Measurements from ENCODE around the gene EZR.

Gene EZR

DNA sequence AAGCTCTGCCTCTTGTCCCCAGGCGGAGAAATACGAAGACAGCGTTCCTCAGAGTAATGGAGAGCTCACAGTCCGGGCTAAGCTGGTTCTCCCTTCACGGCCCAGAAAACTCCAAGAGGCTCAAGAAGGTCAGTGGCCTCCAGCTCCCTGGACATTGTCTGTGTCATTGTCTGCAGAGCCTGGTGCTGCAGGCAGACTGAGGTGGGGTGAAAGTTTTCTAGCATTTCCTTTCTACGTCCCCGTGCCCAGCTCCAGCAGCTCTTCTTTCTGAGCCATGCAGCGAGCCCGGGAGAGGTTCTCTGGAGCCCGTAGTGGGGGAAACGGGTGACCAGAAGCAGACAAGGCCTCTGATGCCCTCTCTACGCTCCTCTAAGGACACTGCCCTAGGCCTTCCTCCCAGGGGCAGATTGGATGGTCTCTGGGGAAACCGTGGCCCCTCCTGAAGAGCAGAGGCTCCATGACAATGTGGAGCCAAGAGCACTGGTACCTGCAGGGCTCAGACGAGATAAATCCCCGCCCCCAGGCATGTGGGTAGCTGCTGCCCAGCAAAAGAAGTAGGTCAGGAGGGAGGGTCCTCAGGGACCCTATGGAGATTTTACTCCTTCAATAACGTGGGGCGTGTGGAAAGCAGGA, 58.4 kb downstream of the EZR start:
- no peak for DNase-seq (ENCODE audit: low read depth)

DNA sequence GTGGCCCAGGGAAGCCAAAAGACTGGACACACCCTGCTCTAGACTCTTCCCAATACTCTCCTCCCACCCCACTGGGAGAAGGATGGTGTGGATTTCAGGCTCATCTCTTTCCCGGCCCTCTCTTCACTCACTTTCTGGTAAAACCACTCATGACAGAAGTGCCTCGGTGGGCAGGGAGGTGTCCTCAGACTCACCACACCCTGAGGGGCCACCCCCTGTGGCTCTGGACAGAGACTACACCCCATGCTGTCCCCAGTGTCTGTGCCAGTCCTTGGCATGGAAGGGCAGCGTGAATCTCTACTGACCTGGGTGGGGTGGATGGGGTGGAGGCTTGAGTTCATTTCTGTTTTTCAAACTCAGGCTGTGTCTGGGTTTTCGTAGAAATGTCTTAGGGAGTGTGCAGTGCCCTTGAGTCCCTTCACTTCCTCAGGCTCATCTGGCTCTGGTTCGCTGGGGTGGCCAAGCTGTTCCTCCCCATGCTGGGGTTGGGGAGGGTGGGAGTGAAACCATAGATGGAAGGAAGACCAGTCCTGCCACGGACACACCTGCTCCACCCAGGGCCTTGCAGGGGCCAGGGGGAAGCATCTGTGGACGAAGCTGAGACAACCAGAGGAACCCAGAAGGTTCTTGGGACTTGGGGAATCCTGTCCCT, 59.1 kb downstream of the EZR start:
- no peak for DNase-seq (ENCODE audit: low read depth)

DNA sequence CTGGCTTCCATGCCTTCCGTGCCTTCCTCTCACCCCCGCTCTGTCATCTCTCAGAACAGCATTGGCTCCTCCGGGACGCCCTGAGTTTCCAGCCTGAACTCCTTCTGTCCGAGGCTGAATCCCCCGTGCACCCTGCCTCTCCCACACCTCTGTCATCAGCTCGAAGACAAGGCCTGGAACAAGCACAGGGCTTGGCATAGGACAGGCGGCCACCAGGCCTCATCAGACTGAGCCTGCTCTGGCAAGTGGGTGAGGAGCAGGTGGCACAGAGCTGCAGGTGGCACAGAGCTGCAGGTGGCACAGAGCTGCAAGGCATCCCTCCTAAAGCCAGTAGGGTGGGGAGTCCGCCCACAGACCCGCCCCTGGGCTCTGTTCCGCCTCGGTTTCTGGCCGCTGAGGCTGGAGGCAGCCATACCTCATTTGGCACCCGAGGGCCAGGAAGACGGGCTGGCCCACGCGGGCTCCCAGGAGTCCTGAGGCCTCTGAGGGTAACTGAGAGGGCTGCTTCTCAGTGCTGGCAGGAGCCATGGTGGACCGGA, 60.2 kb downstream of the EZR start:
- DNase-seq (ENCODE audit: low read depth): no peak

DNA sequence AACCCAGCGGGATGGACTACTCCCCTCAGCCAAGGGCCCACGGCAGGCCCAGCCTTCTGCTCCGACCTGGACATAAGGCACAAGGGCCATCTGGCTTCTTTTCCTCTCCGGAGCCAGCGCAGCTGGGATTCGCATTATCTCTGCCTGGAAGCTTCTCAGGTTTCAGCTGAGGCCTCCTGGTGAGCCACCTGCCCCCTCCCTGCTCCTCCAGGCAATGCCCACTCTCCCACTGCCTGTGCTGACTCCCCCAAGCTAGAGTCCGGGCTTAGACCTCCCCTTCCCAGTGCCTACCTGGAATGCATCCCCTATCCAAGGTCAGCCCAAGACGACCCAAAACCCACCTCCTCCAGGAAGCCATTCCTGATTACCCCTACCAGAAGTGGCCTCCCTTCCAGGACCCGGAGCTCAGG, 60.7 kb downstream of the EZR start:
- no peak for DNase-seq (ENCODE audit: low read depth)

DNA sequence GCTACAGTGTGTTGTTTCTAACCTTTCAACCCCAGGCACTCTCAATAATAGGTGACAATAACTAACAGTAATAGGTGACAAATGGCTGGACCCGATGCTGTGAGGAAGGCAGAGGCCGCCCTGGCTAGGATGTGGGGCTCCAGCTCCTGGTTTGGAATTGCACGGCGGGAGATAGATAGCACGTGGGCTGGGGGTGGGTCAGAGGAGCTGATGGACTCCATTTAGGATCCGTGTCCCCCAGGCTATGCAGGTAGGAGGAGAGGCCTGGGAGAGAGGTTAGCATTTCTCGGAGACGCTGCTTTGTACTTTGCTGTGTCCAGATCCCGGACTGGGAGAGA, 61.4 kb downstream of the EZR start:
- no peak for DNase-seq (ENCODE audit: low read depth)

DNA sequence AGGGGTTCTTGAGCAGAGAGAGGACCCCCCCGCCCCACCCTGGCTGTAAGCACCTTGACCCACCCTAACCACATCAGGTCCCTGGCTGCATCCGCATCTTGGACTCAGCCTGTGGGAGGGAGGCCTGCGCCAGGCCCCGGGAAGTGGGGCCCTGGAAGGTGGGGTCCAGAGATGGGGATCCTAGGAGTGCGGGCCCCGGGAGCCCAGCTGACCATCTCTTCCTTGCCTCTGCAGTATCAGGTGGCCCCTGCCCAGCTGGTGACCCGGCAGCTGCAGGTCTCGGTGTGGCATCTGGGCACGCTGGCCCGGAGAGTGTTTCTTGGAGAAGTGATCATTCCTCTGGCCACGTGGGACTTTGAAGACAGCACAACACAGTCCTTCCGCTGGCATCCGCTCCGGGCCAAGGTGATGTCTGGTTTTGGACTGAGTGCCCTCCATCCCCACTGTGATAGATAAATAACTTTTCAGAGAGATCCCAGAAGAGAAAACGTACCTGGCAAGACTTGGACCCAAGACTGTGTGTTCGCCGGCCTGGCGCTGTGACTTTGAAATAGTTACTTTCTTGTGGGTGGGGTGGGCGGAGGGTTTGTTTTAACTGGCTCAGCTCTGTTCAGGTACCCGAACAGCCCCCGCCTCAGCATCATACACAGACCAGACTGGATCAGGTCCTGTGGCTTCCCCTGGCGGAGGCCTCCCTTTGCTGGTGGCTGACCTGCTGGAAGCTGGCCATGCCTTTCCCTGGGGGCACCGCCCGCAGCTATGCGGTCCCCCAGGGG, 62.0 kb downstream of the EZR start:
- no peak for DNase-seq (ENCODE audit: low read depth)

DNA sequence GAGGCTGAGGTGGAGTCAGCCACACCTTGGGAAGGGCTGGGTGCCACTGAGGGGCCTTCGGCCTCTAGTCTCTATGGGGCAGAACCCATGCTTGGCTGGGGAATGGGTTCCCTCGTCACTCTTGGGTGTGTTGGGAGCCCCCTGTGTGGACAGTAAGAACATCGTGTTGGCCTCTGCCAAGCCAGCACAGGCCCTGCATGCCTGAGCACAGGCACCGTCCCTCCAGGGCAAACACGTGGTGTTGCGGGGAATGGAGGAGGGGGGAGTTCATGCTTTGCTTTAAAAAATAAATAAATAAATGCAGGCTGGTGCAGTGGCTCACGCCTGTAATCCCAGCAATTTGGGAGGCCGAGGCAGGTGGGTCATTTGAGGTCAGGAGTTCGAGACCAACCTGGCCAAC, 63.0 kb downstream of the EZR start:
- no peak for DNase-seq (ENCODE audit: low read depth)

DNA sequence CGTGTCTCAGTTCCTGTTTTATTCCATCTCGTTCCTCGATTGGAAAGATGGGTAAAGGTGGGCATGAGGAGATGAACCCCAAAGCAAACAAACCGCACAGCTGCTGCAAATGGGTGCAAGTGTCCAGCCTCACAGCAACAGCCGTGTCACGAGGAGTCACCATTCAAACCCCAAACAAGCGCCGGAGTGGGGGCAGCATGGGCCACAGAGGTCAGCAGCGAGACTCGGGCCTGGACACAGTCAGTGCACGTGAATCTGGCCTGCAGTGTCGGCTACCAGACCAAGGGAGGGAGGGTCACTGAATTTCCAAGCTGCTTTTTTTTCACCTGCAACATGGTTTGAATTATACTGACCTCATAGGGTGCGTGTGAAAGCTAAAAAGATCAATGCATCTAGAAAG, 63.5 kb downstream of the EZR start:
- DNase-seq (ENCODE audit: low read depth): no peak

DNA sequence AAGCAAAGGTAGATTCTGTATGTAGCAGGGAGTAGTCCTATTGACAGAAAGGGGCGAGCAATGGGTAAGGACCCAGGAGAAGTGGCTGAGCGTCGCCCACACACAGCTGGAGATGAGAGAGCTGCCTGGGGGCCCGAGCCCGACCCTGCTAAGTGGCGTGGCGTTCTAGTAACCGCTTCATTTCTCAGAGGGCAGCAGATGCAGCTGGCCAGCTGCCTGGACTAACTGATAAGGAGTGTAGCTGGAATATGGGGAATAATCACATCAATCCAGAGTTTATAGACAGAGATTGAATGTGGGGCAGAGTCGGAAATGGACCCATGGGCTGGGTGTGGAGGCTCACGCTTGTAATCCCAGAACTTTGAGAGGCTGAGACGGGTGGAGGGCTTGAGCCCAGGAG, 64.4 kb downstream of the EZR start:
- DNase-seq (ENCODE audit: low read depth): no peak

DNA sequence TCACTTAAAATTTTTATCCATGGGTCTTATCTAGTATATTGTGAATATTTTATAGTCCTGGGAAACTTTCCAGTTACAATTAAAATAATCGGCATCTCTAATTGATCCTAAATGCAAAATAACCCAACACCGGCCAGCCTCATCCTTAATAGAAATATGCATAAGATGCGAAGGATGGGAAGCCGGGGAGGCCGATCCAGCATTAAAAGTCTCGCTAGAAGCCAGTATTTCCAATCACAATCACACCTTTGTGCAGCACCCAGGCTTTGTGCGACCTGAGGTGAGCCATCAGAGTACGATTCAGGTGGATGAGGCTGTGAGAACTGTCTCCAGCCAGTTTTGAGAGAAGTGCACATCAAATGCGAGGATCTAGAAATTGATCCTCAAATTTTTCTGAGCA, 65.4 kb downstream of the EZR start:
- no peak for DNase-seq (ENCODE audit: low read depth)

DNA sequence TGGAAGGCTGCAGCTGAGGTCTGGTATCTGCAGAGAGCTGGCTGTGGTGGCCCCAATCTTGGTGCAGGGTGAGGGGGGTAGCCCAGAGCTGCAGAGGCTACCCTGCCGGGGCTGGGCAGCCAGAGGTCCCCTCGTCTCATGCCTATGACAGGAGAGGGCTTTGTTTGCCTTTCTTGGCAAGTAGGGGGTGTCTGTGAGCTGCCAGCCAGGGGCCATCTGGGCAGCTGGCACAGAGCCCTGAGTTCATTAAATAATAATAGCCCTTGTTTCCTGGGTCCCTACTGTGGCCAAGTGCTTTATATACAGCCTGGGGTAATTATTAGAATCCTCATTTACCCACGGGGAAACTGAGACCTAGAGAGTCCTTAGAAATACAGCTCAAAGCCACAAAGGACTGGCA, 66.6 kb downstream of the EZR start:
- no peak for DNase-seq (ENCODE audit: low read depth)

DNA sequence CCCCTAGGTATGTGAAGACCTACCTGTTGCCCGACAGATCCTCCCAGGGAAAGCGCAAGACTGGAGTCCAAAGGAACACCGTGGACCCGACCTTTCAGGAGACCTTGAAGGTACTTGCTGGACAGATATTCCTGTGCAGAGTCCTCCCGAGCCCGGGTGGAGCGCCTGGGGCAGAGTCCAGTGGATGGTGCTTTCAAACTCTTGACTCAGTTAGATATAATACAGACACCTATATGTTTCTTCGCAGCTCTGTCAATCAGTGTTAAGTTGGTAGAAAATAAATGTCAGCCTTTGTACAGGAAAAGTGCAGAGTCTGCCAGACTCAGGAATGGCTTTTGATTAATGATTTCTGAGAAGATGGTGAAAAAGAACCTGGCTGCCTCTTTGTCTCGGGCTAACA, 67.2 kb downstream of the EZR start:
- DNase-seq (ENCODE audit: low read depth): no peak

DNA sequence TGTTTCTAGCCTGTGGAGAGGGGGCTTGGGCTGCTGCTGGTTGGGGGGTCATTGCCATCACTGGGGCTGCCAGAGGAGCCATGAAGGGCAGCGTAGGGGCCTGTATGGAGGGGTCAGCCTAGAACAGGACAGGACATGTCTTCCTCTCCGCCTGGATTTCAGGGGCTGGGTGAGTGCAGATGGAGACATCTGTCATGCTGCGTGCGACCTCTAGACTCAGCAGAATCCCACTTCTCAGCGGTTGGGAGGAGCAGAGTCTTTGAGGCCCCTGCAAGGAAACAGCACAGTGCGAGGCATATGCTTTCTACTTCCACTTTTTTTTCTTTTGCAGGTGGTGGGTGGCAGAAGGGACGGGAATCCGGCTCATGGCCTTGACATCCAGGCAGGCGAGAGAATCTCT, 67.9 kb downstream of the EZR start:
- no peak for DNase-seq (ENCODE audit: low read depth)

DNA sequence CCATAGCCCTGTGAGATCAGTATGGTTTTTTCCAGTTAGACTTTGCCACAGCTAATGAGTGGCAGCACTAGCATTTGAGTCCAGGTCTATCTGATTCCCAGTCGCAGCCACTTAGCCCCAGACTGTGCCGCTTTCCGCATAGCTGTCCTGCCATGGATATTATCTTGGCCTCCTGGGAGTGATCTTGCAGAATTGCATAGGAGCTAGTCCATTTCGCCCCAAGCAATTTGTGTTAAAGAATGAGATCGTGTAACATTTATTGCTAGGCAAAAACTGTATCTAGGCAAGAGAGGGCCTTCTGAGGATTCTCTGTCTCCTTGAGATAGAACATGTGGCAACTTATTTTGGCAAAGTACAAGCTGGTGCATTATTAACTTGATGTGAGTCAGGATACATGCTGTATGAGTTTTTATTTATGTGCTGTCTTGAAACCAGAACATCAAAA, 74.2 kb downstream of the EZR start:
- no peak for DNase-seq (ENCODE audit: low read depth)

DNA sequence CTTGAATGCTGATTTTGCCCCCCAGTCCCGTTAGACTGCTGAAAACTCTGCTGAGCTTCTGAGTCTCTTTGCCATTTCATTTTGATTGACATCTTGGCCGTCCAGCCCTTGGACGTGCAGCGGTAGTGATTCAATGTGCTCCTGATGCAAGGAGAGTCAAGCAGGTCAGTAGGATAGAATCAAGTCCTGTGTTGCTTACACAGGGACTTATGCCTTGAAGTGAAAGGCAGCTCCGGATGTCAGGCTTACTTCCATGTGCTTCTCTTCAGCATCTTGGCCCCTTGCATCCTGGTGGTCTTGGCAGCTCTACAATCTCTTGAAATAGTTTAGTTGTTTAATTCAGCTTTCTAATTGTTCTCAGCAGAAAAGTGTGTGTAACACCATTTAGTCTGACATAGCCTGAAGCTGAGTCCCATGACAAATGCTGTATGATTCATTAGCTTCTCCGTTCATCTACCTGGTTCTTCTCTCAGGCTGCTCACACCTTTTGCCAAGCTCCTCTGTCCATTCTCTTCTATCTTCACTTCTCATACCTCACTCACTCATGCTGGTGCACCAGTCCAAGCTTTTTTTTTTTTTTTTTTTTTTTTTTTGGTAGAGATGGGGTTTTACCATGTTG, 76.0 kb downstream of the EZR start:
- no peak for DNase-seq (ENCODE audit: low read depth)

DNA sequence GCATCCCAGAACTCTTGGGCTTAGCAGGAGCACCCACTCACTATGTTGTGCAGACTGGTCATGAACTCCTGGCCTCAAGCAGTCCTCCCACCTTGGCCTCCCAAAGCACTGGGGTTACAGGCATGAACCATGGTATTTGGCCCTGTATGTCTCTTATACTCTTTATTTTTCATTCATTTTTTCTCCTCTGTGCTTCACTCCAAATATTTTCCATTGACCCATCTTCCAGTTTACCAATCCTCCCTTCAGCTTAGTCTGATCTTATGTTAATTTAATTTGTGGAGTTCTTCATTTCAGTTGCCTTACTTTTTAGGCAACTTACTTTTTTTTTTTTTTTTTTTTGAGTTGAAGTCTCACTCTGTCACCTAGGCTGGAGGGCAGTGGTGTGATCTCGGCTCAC, 79.5 kb downstream of the EZR start:
- DNase-seq (ENCODE audit: low read depth): no peak

DNA sequence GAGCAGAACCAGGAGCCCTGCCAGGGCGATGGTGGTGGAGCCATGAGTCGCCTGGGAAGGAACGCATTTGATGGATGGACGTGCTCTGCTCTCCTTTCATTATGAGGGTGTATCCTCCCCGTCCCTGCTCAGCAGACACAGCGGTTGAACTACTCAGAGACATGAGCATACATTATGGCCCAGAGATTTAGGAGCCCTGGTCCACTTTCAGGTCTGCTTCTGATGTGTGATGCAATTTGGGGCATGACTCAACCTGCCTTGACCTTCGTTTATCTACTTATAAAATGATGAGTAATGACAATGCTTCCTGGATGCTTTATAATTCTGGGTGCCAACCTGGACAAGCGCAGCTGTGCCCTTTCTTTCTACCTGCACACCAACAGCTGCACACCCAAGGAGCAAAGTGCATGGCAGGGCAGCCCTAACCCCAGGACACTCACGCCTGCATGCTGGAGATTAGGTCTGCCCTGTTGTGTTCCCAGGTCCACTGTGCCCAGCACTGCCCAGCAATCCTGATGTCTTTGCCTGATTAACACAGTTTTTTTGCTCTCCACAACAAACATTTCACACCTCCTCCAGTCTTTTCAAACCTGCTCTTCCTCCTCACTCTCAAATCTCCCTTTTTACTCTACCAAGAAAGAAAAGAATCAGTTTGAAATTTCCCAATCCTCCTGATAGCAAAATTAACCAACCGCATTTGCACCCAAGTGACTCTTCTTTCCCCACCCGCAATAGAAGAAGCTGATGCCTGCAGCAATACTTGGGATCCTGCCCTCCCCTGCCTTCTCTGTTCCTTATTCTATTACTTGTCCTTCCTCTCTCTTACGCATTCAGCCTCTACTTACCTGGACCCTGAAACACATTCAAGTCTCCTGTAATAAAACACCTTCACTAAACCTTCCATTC, 81.2 kb downstream of the EZR start:
- peak; percentile 78 for DNase-seq (ENCODE audit: low read depth)

DNA sequence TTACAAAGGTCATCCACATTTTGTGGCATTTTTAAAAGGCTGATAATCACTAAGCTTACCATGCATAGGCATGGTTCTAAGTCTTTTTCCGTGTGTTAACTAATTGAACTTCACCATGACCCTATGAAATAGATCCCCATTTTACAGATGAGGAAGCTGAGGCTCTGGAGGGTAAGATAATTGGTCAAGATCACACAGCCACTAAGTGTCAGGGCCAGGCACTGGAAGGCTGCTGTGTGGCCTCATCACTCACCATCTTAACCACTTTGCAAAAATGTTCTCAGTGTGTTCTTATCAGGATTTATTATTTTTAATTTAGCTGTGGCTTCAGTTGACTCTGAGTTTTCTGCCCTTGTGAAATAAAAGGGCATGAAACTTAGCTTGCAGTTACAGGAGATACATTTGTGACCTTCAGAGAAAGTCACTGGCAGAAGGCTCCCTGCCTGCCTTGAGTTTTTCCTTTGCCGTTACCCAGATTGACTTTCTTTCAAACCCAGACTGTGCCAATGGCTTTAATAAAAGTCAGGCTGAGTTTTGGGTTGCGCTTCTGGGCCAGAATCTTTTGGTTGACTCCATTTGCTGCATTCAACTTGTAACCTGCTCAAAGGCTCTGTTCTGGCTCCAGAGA, 82.0 kb downstream of the EZR start:
- no peak for DNase-seq (ENCODE audit: low read depth)

DNA sequence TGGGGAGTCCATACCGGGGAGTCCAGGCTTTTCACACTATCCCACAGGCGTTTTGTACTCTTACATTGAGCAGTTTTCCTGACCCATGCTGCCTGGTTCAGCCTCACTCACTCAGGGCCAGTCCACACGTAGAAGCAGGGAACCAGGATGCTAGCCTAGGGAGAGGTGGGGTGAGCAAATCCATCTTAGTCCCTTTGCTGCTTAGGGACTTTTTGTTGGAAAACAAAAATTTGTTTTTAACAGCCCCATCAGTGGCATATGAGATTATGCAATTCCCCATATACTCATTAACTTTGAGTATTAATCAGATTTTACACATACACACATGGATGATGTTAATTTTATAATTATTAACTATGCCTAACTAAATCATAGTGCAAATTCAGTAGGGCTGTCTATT, 84.2 kb downstream of the EZR start:
- no peak for DNase-seq (ENCODE audit: low read depth)

DNA sequence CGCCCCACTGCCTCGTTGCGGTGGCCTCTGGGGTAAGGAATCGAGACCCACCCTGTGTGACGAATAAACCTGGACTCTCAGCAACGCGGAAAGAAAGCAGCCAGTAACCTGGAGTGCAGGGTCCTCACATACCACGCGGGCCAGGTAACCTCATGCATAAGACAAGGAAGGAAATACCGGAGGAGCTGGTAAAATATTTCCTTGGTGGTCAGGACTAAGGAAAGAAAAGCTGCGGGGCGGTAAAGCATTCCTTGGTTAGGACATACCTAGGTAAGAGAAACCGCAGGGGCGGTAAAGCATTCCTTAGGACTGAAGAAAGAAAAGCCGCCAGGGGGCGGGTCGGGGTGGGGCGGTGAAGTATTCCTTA, 88.6 kb downstream of the EZR start:
- no peak for DNase-seq (ENCODE audit: low read depth)

DNA sequence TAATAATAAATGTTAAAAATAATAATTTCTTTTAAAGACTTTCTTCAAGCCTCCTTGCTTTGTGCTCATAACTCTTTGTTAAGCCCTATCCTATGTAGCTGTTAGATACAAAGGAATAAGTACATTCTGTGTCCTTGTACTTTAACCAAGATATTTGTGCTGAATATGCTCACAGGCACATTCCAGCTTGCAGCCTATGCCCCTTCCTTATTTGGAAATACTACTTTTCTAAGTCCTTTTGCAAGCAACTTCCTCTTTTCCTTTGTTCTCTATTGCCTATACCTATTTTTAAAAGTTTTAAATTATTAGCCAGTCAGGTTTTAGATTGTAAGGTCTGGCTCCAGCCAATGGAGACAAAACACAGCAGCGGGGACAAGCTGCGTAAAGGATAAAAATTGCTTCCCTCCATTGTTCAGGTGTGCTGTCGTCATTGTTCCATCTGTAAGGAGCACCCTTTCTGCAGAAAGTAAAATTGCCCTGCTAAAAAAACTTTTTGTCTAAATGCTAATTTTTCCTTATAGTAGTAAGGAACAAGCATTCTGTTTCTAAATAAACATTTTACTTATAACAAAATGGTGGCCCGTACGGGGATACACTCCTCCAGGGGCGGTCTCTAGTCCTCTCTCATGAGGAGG, 89.1 kb downstream of the EZR start:
- DNase-seq (ENCODE audit: low read depth): no peak
